GM06990 (cell line): ENCODE results near the gene AEBP1.

ENCODE experiments used
- DNase-seq: peaks from one replicate; pipeline ENCODE4 v3.0.0-alpha.2; 2011; ENCODE audit not compliant: insufficient read length; ENCODE audit errors: extremely low read depth
- H3K27me3 ChIP-seq: replicated peaks from 2 replicates; pipeline ENCODE4 v1.6.0; 2011; ENCODE audit warnings: low read length; ENCODE audit not compliant: control insufficient read depth, insufficient read depth
- H3K36me3 ChIP-seq: 2 replicates; pipeline ENCODE4 v1.5.1; 2011; ENCODE audit warnings: low read length; ENCODE audit not compliant: control insufficient read depth, insufficient read depth
- H3K4me3 ChIP-seq: replicated peaks from 2 replicates; pipeline ENCODE4 v1.5.1; 2011; ENCODE audit warnings: low read depth, mild to moderate bottlenecking, control low read depth, low read length
- TF ChIP-seq, protein P1 (sequence below): IDR thresholded peaks from 2 replicates; pipeline ENCODE4 v1.5.1; 2011; ENCODE audit warnings: low read length, control low read depth, mild to moderate bottlenecking, inconsistent platforms; ENCODE audit not compliant: insufficient read depth, poor library complexity, severe bottlenecking

AEBP1 gene

GRCh38 chr7:44163591-44163990, 59.4 kb downstream of the AEBP1 start:
- TF ChIP-seq, protein P1, sequence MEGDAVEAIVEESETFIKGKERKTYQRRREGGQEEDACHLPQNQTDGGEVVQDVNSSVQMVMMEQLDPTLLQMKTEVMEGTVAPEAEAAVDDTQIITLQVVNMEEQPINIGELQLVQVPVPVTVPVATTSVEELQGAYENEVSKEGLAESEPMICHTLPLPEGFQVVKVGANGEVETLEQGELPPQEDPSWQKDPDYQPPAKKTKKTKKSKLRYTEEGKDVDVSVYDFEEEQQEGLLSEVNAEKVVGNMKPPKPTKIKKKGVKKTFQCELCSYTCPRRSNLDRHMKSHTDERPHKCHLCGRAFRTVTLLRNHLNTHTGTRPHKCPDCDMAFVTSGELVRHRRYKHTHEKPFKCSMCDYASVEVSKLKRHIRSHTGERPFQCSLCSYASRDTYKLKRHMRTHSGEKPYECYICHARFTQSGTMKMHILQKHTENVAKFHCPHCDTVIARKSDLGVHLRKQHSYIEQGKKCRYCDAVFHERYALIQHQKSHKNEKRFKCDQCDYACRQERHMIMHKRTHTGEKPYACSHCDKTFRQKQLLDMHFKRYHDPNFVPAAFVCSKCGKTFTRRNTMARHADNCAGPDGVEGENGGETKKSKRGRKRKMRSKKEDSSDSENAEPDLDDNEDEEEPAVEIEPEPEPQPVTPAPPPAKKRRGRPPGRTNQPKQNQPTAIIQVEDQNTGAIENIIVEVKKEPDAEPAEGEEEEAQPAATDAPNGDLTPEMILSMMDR, result no peak
- Histone ChIP-seq H3K36me3 (no peaks in the 10 kb centered on the region), H3K27me3 (no peaks in the 10 kb centered on the region), H3K4me3 (no peak overlapping the region)
- no peak for DNase-seq
